Measurements from ENCODE around the gene MGAT4A. TPM values are rescaled to one million over a fixed set of nuclear protein-coding genes. Genes with fewer than 3 reads are reported as not detected.

MGAT4A gene
- total RNA-seq, 1 donor from 2014 or later = 15.7 TPM

DNA sequence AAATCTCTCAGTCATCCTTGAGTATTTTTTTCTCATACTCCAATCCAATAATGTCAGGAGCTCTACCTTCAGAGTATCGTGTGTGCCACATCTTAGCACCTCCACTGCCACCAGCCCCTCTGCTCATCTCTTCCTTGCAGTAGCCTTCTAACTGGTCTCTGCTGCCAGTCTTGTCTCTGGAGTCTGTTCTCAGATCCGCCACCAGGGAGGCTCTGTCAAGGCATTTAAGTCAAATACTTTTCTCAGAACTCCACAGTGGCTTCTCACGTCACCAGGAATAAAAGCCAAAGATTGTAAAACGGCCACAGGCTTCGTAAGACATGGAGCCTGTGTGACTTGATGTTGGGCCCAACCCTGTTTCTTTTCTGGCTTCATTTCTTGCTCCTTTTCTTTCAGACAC, 115.5 kb downstream of the MGAT4A start:
- H3K36me3 Mint-ChIP-seq (ENCODE audit: low read depth) = peaks cover 81% of the 10 kb centered on the region
- no peaks in the 10 kb centered on the region for H3K27me3 Mint-ChIP-seq
- TF ChIP-seq, protein P1, sequence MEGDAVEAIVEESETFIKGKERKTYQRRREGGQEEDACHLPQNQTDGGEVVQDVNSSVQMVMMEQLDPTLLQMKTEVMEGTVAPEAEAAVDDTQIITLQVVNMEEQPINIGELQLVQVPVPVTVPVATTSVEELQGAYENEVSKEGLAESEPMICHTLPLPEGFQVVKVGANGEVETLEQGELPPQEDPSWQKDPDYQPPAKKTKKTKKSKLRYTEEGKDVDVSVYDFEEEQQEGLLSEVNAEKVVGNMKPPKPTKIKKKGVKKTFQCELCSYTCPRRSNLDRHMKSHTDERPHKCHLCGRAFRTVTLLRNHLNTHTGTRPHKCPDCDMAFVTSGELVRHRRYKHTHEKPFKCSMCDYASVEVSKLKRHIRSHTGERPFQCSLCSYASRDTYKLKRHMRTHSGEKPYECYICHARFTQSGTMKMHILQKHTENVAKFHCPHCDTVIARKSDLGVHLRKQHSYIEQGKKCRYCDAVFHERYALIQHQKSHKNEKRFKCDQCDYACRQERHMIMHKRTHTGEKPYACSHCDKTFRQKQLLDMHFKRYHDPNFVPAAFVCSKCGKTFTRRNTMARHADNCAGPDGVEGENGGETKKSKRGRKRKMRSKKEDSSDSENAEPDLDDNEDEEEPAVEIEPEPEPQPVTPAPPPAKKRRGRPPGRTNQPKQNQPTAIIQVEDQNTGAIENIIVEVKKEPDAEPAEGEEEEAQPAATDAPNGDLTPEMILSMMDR (IDR thresholded peaks at IDR 0.05) = no peak
- H3K9me3 Mint-ChIP-seq = no peaks in the 10 kb centered on the region
- H3K27ac Mint-ChIP-seq = no peak overlapping the region
- ChIA-PET CTCF (no interaction called here), POLR2A (no interaction called here)
- H3K4me1 Mint-ChIP-seq = peaks cover 11% of the 10 kb centered on the region
- intact Hi-C loops (cut with micrococcal nuclease) = no loop called here
- H3K4me3 Mint-ChIP-seq = no peak overlapping the region
- ATAC-seq (ENCODE audit: low read depth) (no peak), DNase-seq (no peak)

DNA sequence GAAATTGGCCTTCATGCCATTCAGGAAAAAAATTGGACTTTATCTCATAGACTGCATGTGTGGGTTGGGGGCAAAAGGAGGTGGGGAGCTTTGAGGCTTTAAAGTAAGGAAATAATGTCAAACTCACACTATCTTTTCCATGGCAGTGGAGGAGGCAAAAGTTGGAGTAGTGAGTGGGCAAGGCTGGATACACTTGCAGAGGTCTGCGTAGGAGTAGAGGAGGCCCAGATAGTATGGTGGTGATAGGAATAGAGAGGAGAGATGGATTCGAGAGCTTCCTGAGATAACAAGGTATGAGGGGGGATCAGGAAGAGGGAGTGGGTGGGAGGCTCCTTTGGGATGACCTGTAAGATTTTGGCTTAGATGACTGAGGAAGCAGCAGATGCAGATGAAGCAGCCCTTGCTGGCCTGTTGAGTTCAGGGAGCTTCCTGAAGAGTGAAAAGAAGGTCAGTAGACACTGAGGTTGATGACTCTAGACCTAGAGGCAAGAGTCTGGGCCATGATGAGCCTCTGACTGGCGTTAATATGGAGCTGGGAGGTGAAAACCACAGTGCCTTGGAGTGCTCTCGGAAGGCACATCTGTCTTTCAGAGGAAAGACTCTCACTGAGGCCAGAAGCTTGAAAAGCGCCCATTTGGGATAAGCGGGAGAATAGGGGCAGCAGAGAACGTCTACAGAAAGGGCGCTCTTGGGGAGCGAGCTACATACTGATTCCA, 116.8 kb downstream of the MGAT4A start:
- peaks cover 23% of the 10 kb centered on the region for H3K4me1 Mint-ChIP-seq
- TF ChIP-seq, protein P1 (IDR thresholded peaks at IDR 0.05) = no peak
- no peak overlapping the region for H3K4me3 Mint-ChIP-seq
- intact Hi-C loops (cut with micrococcal nuclease) = no loop called here
- CTCF ChIA-PET = no interaction called here
- H3K27me3 Mint-ChIP-seq = no peaks in the 10 kb centered on the region
- peak overlapping the region; percentile 9 for H3K27ac Mint-ChIP-seq
- H3K9me3 Mint-ChIP-seq = no peaks in the 10 kb centered on the region
- no peak for DNase-seq
- H3K36me3 Mint-ChIP-seq (ENCODE audit: low read depth) = peaks cover 82% of the 10 kb centered on the region
- no peak for ATAC-seq (ENCODE audit: low read depth)
- POLR2A ChIA-PET = no interaction called here

DNA sequence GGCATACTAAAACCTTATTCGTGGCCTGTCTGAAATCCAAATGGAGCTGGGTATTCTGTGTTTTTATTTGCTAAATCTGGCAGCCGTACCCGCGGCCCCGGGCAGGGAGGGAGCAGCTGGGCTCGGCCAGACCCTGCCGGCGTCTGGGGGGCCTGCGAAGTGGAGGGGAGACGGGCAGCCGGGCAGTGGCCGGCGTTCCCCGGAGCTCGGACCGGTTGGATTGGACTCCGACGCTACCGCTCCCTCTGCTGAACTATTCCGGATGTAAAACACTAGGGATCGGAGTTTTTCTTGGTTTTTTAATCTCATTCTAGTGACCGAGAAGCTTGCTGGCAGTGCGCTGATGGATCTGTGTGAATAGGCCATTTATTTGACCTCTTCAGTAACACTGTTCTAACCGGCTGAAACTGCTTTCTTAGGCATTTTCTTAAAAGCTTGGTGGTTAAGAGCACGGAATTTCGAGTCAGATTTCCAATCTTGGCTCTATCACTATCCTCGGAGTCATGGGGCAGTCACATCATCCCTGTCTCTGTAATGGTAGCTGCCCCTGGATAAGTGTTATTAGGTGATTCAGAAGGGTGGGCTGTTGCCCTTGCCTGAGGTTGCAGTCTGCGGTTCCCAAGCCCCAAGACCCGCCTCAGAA, 121.8 kb downstream of the MGAT4A start:
- Mint-ChIP-seq H3K27me3 (no peaks in the 10 kb centered on the region), H3K4me3 (peak overlapping the region; percentile 93), H3K4me1 (peaks cover 55% of the 10 kb centered on the region), H3K9me3 (no peaks in the 10 kb centered on the region), H3K27ac (peak overlapping the region; percentile 86), H3K36me3 (ENCODE audit: low read depth) (peaks cover 56% of the 10 kb centered on the region)
- intact Hi-C loops (cut with micrococcal nuclease) = loop anchor here (1.0 to 2.0 kb wide), 4 partner anchors 52 to 728 kb away; partner anchors contain the start of genes EIF5B, MITD1, MRPL30 and TXNDC9
- TF ChIP-seq, protein P1 (IDR thresholded peaks at IDR 0.05) = no peak
- DNase-seq (no peak), ATAC-seq (ENCODE audit: low read depth) (peak; percentile 3)
- POLR2A ChIA-PET = interaction anchor here (0.6 to 1.5 kb wide), 10 partner anchors 9 to 728 kb away, joined by 3 to 8 read pairs (median 3); partner anchors contain the start of genes EIF5B, MGAT4A and TXNDC9
- CTCF ChIA-PET = interaction anchor here (0.8 kb wide), 1 partner anchor 40 kb away, joined by 3 read pairs; no protein-coding TSS in a partner anchor

DNA sequence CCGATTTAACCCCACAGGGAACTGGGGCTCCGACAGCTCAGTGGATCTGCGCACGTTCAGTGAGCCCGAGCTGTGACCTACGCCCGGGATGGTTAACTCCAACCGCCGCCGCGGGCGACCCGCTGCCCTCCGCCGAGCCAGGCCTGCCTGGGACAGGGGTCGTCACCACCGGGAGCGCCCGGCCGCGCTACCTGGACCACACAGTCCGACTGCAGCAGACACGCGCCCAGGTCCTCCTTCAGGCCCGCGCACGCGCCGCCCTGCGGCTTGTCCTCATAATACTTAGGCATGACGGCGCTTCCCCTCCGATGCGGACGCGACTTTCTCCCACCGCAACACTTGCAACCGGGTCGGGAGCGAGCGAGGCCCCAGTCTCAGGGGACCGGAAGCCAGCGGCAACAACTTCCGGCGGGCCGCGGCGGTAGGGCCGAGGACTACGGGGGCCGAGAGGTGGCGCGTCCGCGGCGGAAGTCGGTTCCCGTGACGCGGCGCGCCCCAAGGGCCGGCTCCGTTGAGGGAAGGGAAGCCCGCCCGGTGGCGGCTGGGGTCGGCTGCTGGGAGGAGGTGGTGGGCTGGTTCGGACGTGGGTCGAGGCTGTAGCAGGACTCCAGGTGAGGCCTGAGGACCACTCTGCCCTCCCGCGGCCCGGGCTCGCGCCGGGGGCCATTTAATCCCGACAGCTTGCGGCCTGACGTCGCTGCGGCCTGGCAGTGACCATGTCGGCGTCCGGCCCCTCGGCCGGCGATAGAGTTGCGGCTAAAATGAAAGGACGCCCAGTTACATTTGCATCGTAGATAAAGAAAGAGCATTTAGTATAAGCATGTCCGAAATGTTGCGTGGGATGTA, 122.6 kb downstream of the MGAT4A start, which contains the start of the genes COA5 and UNC50:
Gene COA5 (minus strand): TSS at position 397 of the 846 bp plus-strand sequence. CDS start 107 bp downstream, at position 290.
Gene UNC50 (plus strand): TSS at position 474 of the 846 bp plus-strand sequence. CDS start 1,171 bp downstream, outside the sequence.
- peak within 1 kb of the TSS; percentile 93 for H3K4me3 Mint-ChIP-seq
- H3K36me3 Mint-ChIP-seq (ENCODE audit: low read depth) = peaks cover 56% of the 10 kb centered on the region
- ChIA-PET CTCF (interaction anchor here (0.8 kb wide), 1 partner anchor 41 kb away, joined by 3 read pairs; no protein-coding TSS in a partner anchor), POLR2A (interaction anchor here (0.6 to 1.5 kb wide), 9 partner anchors 9 to 728 kb away, joined by 3 to 8 read pairs (median 3); partner anchors contain the start of genes EIF5B, MGAT4A and TXNDC9)
- H3K9me3 Mint-ChIP-seq = no peaks in the 10 kb centered on the region
- ATAC-seq (ENCODE audit: low read depth) (peak; percentile 91), DNase-seq (peak; percentile 88)
- TF ChIP-seq, protein P1 (IDR thresholded peaks at IDR 0.05) = no peak
- intact Hi-C loops (cut with micrococcal nuclease) = loop anchor here (1.0 to 2.0 kb wide), 4 partner anchors 52 to 728 kb away; partner anchors contain the start of genes EIF5B, MITD1, MRPL30 and TXNDC9
- H3K27ac Mint-ChIP-seq = peak within 1 kb of the TSS; percentile 86
- no peaks in the 10 kb centered on the region for H3K27me3 Mint-ChIP-seq
- peaks cover 55% of the 10 kb centered on the region for H3K4me1 Mint-ChIP-seq

All from activated B cell treated with CpG ODN at 0.5 μM for 24 hours (primary cell).